ENCODE data around the gene KLKB1. TPM values are rescaled to one million over a fixed set of nuclear protein-coding genes. Genes with fewer than 3 reads are reported as not detected.

The KLKB1 gene
- total RNA-seq, 4 donors from 2014 or later, result 0.81 to 3.1 (median 1.1) TPM

DNA sequence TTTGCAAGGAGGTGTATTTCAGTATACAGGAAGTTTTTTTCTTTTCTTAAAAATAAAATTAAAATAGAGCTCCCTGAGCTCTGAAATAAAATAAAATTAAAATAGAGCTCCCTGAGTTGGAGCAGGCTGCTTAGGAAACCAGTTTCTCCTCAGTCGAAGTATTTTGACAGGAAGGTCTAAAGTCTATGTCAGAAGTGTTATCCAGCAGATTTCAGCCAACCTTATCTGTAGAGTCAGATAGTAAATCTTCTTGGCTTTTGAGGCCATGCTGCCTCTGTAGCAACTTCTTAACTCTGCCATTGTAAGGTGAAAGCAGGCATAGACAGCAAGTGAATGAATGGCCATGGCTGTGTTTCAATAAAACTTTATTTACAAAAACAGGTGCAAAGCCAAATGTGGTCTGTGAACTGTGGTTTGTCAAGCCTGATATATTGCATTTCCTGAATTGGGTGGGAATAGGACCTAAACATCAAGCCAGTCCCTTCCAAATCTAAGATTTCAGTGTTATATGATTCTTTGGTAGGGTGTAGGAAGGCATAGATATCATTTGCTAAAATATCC, 9.5 kb upstream of the KLKB1 start:
- TF ChIP-seq, protein P1, sequence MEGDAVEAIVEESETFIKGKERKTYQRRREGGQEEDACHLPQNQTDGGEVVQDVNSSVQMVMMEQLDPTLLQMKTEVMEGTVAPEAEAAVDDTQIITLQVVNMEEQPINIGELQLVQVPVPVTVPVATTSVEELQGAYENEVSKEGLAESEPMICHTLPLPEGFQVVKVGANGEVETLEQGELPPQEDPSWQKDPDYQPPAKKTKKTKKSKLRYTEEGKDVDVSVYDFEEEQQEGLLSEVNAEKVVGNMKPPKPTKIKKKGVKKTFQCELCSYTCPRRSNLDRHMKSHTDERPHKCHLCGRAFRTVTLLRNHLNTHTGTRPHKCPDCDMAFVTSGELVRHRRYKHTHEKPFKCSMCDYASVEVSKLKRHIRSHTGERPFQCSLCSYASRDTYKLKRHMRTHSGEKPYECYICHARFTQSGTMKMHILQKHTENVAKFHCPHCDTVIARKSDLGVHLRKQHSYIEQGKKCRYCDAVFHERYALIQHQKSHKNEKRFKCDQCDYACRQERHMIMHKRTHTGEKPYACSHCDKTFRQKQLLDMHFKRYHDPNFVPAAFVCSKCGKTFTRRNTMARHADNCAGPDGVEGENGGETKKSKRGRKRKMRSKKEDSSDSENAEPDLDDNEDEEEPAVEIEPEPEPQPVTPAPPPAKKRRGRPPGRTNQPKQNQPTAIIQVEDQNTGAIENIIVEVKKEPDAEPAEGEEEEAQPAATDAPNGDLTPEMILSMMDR (IDR thresholded peaks at IDR 0.05), result no peak
- TF ChIP-seq EP300 (IDR thresholded peaks at IDR 0.05), result no peak
- TF ChIP-seq POLR2AphosphoS5 (IDR thresholded peaks at IDR 0.05), result no peak
- TF ChIP-seq POLR2A (IDR thresholded peaks at IDR 0.05), result no peak
- 50 to 63% methylated on average over 1 of the region's 1 CpG for WGBS, 2 donors (ENCODE audit: low coverage in 1 of 2)
- Histone ChIP-seq H3K4me1 (no peaks in the 10 kb centered on the region), H3K27me3 (no peaks in the 10 kb centered on the region), H3K9me3 (no peaks in the 10 kb centered on the region), H3K4me3 (no peak overlapping the region), H3K36me3 (peaks cover 0 to under 1% of the 10 kb centered on the region in 2 donors), H3K27ac (no peak overlapping the region)
- ATAC-seq, result no peak

DNA sequence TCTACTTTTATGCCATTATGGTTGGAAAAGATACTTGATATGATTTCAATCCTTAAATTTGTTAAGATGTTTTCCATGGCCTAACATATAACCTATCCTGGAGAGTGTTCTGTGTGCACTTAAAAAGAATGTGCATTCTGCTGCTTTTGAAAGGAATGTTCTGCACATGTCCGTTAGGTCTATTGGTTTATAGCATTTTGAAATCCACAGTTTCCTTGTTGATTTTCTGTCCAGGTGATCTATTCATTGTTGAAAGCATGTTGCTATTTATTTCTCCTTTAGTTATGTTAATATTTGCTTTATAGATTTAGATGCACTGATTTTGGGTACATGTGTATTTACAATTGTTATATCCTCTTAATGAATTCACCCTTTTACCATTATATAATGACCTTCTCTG, 5.7 kb upstream of the KLKB1 start:
- ATAC-seq, result no peak
- WGBS, 2 donors (ENCODE audit: low coverage in 1 of 2), result 89 to 100% methylated on average over 1 of the region's 1 CpG
- H3K4me3 ChIP-seq, result no peak overlapping the region
- H3K36me3 ChIP-seq, result peaks cover 0 to 3% of the 10 kb centered on the region in 2 donors
- no peaks in the 10 kb centered on the region for H3K9me3 ChIP-seq
- TF ChIP-seq POLR2A (IDR thresholded peaks at IDR 0.05) (no peak), POLR2AphosphoS5 (IDR thresholded peaks at IDR 0.05) (no peak), EP300 (IDR thresholded peaks at IDR 0.05) (no peak)
- no peaks in the 10 kb centered on the region for H3K4me1 ChIP-seq
- no peaks in the 10 kb centered on the region for H3K27me3 ChIP-seq
- no peak overlapping the region for H3K27ac ChIP-seq

DNA sequence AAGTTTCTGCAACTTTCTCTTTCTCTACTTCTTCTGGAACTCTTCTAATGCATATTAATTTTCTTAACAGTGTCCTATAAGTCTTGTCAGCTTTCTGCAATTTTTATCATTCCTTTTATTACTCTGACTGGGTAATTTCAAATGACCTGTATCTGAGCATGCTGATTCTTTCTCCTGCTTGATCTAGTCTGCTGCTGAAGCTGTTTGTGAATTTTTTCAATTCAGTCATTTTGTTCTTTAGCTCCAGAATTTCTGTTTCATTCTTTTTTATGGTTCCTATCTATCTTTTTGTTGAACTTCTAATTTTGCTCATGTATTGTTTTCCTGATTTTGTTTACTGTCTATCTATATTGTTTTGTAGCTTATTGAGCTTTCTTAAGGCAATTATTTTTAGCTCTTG, 1.5 kb upstream of the KLKB1 start:
- Histone ChIP-seq H3K27ac (no peak overlapping the region), H3K9me3 (no peaks in the 10 kb centered on the region), H3K4me3 (no peak overlapping the region), H3K27me3 (no peaks in the 10 kb centered on the region), H3K36me3 (peaks cover 0 to 3% of the 10 kb centered on the region in 2 donors), H3K4me1 (no peaks in the 10 kb centered on the region)
- TF ChIP-seq POLR2AphosphoS5 (IDR thresholded peaks at IDR 0.05) (no peak), POLR2A (IDR thresholded peaks at IDR 0.05) (no peak), EP300 (IDR thresholded peaks at IDR 0.05) (no peak)
- TF ChIP-seq, protein P1 (IDR thresholded peaks at IDR 0.05), result no peak
- ATAC-seq, result no peak

DNA sequence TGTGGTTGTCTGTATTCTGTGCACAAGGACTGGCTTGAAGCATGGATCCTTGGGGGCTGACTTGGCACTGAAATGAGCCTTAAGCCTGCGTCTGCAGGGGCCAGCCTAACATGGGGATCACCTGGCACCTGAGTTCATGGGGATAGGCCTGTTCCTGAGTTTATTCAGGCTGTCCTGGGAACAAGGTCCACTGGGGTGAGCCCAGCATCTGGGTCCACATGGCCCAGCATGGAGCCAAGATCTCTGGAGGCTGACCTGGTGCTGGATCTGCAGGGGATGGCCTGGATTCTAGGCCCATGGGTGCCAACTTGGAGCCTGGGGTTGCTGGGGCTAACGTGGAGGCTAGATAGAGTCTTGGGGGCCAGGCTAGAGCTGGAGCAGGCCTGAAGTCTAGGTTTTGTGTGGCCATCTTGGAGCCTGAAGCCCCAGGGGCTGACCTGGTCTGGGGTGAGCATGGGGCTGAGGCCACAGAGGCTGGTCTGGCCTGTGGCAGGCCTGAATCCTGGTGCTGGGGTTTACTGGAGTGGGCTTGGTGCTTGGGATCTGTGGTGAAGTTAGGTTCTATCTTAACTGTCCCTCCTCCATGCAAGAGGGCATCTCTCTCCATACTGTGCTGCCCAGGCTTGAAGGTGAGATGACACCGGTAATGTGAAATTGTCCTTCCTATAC, 652 bp upstream of the KLKB1 start:
- no peak overlapping the region for H3K27ac ChIP-seq
- H3K4me1 ChIP-seq, result no peaks in the 10 kb centered on the region
- H3K9me3 ChIP-seq, result no peaks in the 10 kb centered on the region
- ATAC-seq, result no peak
- 100% methylated on average over 1 of the region's 3 CpGs for WGBS, 2 donors (ENCODE audit: low coverage in 1 of 2)
- TF ChIP-seq POLR2A (IDR thresholded peaks at IDR 0.05), result no peak
- TF ChIP-seq, protein P1 (IDR thresholded peaks at IDR 0.05), result no peak
- no peak for TF ChIP-seq POLR2AphosphoS5 (IDR thresholded peaks at IDR 0.05)
- TF ChIP-seq EP300 (IDR thresholded peaks at IDR 0.05), result no peak
- no peaks in the 10 kb centered on the region for H3K27me3 ChIP-seq
- peaks cover 0 to 3% of the 10 kb centered on the region in 2 donors for H3K36me3 ChIP-seq
- no peak overlapping the region for H3K4me3 ChIP-seq

DNA sequence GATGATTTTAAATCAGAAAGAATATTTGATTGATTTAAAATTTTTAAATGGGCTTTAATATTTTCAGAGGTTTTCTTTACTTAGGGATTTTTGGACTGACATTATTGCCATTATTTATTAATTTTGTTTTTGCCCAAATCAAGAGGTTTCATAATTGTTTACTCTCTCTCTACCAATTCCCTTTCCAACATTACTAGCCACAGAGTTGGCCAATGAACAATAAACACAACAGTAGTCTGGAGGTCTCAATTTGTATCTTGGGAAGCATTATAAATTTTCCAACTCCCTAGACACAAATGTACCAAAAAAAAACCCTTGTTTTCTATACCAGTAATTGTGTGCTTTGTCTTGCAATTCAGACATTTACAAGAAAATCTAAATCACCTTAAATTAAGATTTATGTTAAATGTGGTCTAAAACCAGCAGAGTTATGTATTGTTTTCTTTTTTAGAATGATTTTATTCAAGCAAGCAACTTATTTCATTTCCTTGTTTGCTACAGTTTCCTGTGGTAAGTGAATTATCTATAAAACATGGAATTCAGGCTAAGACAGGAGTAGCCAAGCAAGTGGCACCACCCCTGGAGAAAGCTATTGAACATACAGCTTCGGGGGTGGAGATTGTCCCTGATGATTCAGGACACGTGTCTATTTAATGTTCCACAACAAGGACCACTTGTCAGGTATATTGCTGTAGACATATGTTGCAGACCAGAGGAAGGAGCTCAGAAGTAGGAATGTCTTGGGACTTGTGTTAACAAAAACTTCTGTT, 622 bp downstream of the KLKB1 start:
- H3K9me3 ChIP-seq, result no peaks in the 10 kb centered on the region
- 25 to 35% methylated on average over 2 of the region's 2 CpGs for WGBS, 2 donors (ENCODE audit: low coverage in 1 of 2)
- no peak for ATAC-seq
- H3K27me3 ChIP-seq, result no peaks in the 10 kb centered on the region
- TF ChIP-seq POLR2AphosphoS5 (IDR thresholded peaks at IDR 0.05) (no peak), POLR2A (IDR thresholded peaks at IDR 0.05) (no peak), EP300 (IDR thresholded peaks at IDR 0.05) (no peak)
- TF ChIP-seq, protein P1 (IDR thresholded peaks at IDR 0.05), result no peak
- no peak overlapping the region for H3K27ac ChIP-seq
- no peak overlapping the region for H3K4me3 ChIP-seq
- H3K36me3 ChIP-seq, result peaks cover 0 to 3% of the 10 kb centered on the region in 2 donors
- H3K4me1 ChIP-seq, result no peaks in the 10 kb centered on the region

Data from gastroesophageal sphincter (tissue), 4 donors.